HepG2 (cell line): Measurements from ENCODE around the gene EXOC6B. TPM values are rescaled to one million over a fixed set of nuclear protein-coding genes. Genes with fewer than 3 reads are reported as not detected.

Source experiments
- ATAC-seq: fragments of 200-7000 bp; cut with Tn5 transposase; 3 replicates; pipeline ENCODE4 v1.9.1; 2020; ENCODE audit warnings: mild to moderate bottlenecking, moderate library complexity
- BruUV-seq: library from RNA; stranded (reverse); fragments of 400-500 nt; replicated peaks from 2 replicates; lab custom pipeline; 2021; lab: Mats Ljungman, UMichigan
- CTCF ChIA-PET: fragments of 300-600 bp; formaldehyde crosslinking; extraction: SDS; loops from one replicate; lab custom pipeline; 2021; ENCODE audit warnings: low total read pairs, inconsistent platforms, low intra/inter-chr PET ratio; lab: Yijun Ruan, JAX
- POLR2A ChIA-PET: fragments of 350-600 bp; sonication (Branson Sonifier 250); formaldehyde crosslinking; loops from one replicate; lab custom pipeline; 2020; ENCODE audit warnings: antibody characterized with exemption, inconsistent platforms; lab: Yijun Ruan, JAX
- DNase-seq: peaks from one replicate; pipeline ENCODE4 v3.0.0-alpha.2; 2015; ENCODE audit warnings: low spot score
- FAIRE-seq: peaks from 3 replicates; lab custom pipeline; 2011; peaks lifted over from hg19 to GRCh38; lab: Jason Lieb, UNC
- H2AFZ ChIP-seq: one replicate; pipeline ENCODE4 v1.6.1; 2011; ENCODE audit warnings: low read length, inconsistent platforms
- H3K27ac ChIP-seq: fragments of 300-600 bp; 3 replicates; pipeline ENCODE4 v1.8.0; 2011; ENCODE audit warnings: mixed run types, mild to moderate bottlenecking, mixed read lengths, low read length, inconsistent platforms; ENCODE audit not compliant: insufficient read depth; ENCODE audit errors: extremely low read length
- H3K27me3 ChIP-seq, 2 experiments: fragments of 200-600 bp in 1 of 2; 2 replicates in 1 of 2; 3 replicates in 1 of 2; pipeline versions ENCODE4 v1.6.0 to v1.8.0; 2011; ENCODE audit warnings: low read length in 2 of 2, mild to moderate bottlenecking in 2 of 2, moderate library complexity in 2 of 2, inconsistent platforms in 1 of 2; ENCODE audit not compliant: insufficient read depth in 2 of 2, control insufficient read depth in 1 of 2
- H3K36me3 ChIP-seq, 2 experiments: fragments of 200-600 bp in 1 of 2; replicated peaks in 1 of 2; 2 replicates in 1 of 2; 3 replicates in 1 of 2; pipeline versions ENCODE4 v1.5.1 to v1.8.0; 2011; ENCODE audit warnings: low read length in 2 of 2, inconsistent platforms in 1 of 2; ENCODE audit not compliant: insufficient read depth in 2 of 2, control insufficient read depth in 1 of 2
- H3K4me1 ChIP-seq: 2 replicates; pipeline ENCODE4 v1.5.1; 2012; ENCODE audit warnings: low read length, inconsistent platforms; ENCODE audit not compliant: insufficient read depth
- H3K4me2 ChIP-seq: 2 replicates; pipeline ENCODE4 v1.6.0; 2011; ENCODE audit warnings: low read depth, low read length, inconsistent platforms
- H3K4me3 ChIP-seq, 3 experiments: fragments of 200-600 bp in 1 of 3; sonication (generic), shearing (Covaris generic) in 1 of 3; replicated peaks in 1 of 3; 2 replicates each; pipeline ENCODE4 v1.5.1; 2011 to 2016; ENCODE audit warnings: low read length in 3 of 3, inconsistent platforms in 2 of 3, low read depth in 2 of 3, mild to moderate bottlenecking in 2 of 3, control low read depth in 1 of 3, mixed read lengths in 1 of 3; ENCODE audit not compliant: insufficient read depth in 1 of 3
- H3K79me2 ChIP-seq: one replicate; pipeline ENCODE4 v1.6.1; 2011; ENCODE audit warnings: low read length, inconsistent platforms; ENCODE audit not compliant: insufficient read depth
- H3K9ac ChIP-seq: 2 replicates; pipeline ENCODE4 v1.6.0; 2011; ENCODE audit warnings: mild to moderate bottlenecking, low read depth, low read length, inconsistent platforms; ENCODE audit not compliant: insufficient read depth
- H3K9me3 ChIP-seq: 2 replicates; pipeline ENCODE4 v1.5.1; 2012; ENCODE audit warnings: mild to moderate bottlenecking, low read length
- H4K20me1 ChIP-seq: 2 replicates; pipeline ENCODE4 v1.6.0; 2011; ENCODE audit warnings: inconsistent platforms, mild to moderate bottlenecking, low read length, moderate library complexity; ENCODE audit not compliant: insufficient read depth
- GATAD2A ChIP-seq: IDR thresholded peaks from 2 replicates; pipeline ENCODE4 v1.6.1; 2016
- ISL2 ChIP-seq: sonication (generic); formaldehyde crosslinking; IDR thresholded peaks from 2 replicates; pipeline ENCODE4 v1.5.0; 2020; ENCODE audit warnings: missing genetic modification reagents
- RBM39 ChIP-seq: fragments of 200-400 bp; formaldehyde crosslinking; IDR thresholded peaks from one replicate; pipeline ENCODE4 v1.6.1; 2018; ENCODE audit warnings: antibody characterized with exemption, mild to moderate bottlenecking, low read depth, low read length; ENCODE audit not compliant: poor library complexity, severe bottlenecking
- TMF1 ChIP-seq: sonication (generic); formaldehyde crosslinking; IDR thresholded peaks from 2 replicates; pipeline ENCODE4 v1.8.1; 2022; ENCODE audit warnings: low read depth, missing genetic modification reagents
- ZNF12 ChIP-seq: sonication (generic); formaldehyde crosslinking; IDR thresholded peaks from 2 replicates; pipeline ENCODE4 v1.5.0; 2020; ENCODE audit warnings: missing genetic modification reagents
- ZNF138 ChIP-seq: sonication (generic); formaldehyde crosslinking; IDR thresholded peaks from 2 replicates; pipeline ENCODE4 v1.5.0; 2020; ENCODE audit warnings: mild to moderate bottlenecking, low read depth, missing genetic modification reagents
- ZNF451 ChIP-seq: sonication (generic); formaldehyde crosslinking; IDR thresholded peaks from 2 replicates; pipeline ENCODE4 v1.5.0; 2020; ENCODE audit warnings: mild to moderate bottlenecking, missing genetic modification reagents
- ZNF766 ChIP-seq: sonication (generic); formaldehyde crosslinking; IDR thresholded peaks from 2 replicates; pipeline ENCODE4 v1.5.0; 2020; ENCODE audit warnings: missing genetic modification reagents, borderline replicate concordance
- WGBS: methylation state at CpG from one replicate; pipeline ENCODE4 v1.1.6; 2017; ENCODE audit warnings: low lambda C conversion rate; 5-methylcytosine and 5-hydroxymethylcytosine counted together
- in situ Hi-C: cut with HindIII; loops from 2 replicates; pipeline ENCODE4 v1.10.0; 2017; ENCODE audit warnings: low pct_unique_long_range_greater_than_20kb; ENCODE audit not compliant: extremely low pct_ligation_motif_present
- intact Hi-C: fragments of 100-400 bp; cut with micrococcal nuclease; formaldehyde crosslinking; loops from one replicate; pipeline ENCODE4 v1.10.0; 2022; ENCODE audit not compliant: unreplicated experiment
- polyA plus RNA-seq, 8 experiments: library from polyadenylated mRNA; depleted of rRNA in 3 of 8; stranded (reverse) in 7 of 8; unstranded in 1 of 8; fragments of >200 nt; fragmentation: Illumina TruSeq in 4 of 8; extraction: Trizol in 4 of 8; gene quantifications; 2 replicates each; pipeline versions ENCODE4 v1.2.1 to v1.2.3, GENCODE V29; 2011 to 2016; ENCODE audit warnings: low read depth in 4 of 8, missing spikeins in 1 of 8, mixed read lengths in 1 of 8; ENCODE audit not compliant: insufficient read depth in 1 of 8
- total RNA-seq, 5 experiments: library from RNA; depleted of rRNA; stranded (reverse); fragments of >200 nt; fragmentation: Illumina TruSeq; extraction: Trizol; gene quantifications; 2 replicates each; pipeline ENCODE4 v1.2.3, GENCODE V29; 2016; ENCODE audit warnings: low read depth in 1 of 5
- TF ChIP-seq, protein P1 (sequence below): sonication (generic); formaldehyde crosslinking; IDR thresholded peaks from 2 replicates; pipeline ENCODE4 v1.9.0; 2021; ENCODE audit warnings: missing genetic modification reagents, borderline replicate concordance
- TF ChIP-seq, protein P2 (sequence below), 2 experiments: IDR thresholded peaks; 2 replicates each; pipeline ENCODE4 v1.6.1; 2011 to 2012; ENCODE audit warnings: low read length in 2 of 2, borderline replicate concordance in 1 of 2, low read depth in 1 of 2, mild to moderate bottlenecking in 1 of 2, moderate library complexity in 1 of 2
- TF ChIP-seq, protein P3 (sequence below): sonication (generic); formaldehyde crosslinking; IDR thresholded peaks from 2 replicates; pipeline ENCODE4 v1.4.0; 2020; ENCODE audit warnings: mild to moderate bottlenecking, low read depth, missing genetic modification reagents

The EXOC6B gene
- total and polyA plus RNA-seq, 2 of the 13 experiments (the other 11 are each of a cell fraction or from before 2014, with no cell fraction given): 9.1 to 15.9 TPM

DNA sequence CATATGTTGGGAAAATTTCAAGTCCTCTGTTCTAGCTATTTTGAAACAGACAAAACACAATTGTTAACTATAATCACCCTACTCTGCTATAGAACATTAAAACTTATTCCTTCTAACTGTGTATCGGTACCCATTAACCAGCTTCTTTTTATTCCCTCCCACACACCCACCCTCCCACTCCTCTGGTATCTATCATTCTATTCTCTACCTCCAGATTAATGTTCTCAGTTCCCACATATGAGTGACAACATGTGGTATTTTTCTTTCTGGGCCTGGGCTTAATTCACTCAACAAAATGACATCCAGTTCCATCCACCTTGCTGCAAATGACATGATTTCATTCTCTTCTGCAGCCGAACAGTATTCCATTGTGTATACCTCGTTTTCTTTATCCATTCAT lies 43.3 kb downstream of the EXOC6B start (continued):
- TF ChIP-seq, protein P1, sequence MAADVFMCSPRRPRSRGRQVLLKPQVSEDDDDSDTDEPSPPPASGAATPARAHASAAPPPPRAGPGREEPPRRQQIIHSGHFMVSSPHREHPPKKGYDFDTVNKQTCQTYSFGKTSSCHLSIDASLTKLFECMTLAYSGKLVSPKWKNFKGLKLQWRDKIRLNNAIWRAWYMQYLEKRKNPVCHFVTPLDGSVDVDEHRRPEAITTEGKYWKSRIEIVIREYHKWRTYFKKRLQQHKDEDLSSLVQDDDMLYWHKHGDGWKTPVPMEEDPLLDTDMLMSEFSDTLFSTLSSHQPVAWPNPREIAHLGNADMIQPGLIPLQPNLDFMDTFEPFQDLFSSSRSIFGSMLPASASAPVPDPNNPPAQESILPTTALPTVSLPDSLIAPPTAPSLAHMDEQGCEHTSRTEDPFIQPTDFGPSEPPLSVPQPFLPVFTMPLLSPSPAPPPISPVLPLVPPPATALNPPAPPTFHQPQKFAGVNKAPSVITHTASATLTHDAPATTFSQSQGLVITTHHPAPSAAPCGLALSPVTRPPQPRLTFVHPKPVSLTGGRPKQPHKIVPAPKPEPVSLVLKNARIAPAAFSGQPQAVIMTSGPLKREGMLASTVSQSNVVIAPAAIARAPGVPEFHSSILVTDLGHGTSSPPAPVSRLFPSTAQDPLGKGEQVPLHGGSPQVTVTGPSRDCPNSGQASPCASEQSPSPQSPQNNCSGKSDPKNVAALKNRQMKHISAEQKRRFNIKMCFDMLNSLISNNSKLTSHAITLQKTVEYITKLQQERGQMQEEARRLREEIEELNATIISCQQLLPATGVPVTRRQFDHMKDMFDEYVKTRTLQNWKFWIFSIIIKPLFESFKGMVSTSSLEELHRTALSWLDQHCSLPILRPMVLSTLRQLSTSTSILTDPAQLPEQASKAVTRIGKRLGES (CRISPR knock-in tag): no peak

DNA sequence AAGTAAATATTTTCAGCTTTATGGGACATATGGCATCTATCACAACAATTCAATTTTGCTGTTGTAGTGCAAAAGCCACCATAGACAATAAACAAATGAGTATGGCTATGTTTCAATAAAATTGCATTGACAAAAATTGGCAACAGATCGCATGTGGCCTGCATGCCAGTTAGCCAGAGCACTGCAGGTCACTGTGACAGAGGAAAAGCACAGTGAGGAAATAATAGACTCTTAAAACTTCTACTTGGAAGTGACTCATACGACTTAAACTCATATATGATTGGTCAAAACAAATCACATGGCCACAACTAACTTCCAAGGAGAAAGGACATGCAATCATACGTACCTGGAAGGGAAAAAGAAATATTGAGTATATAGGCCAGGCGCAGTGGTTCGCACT lies 44.4 kb downstream of the EXOC6B start:
- no peak overlapping the region for H3K27ac ChIP-seq
- H3K4me3 ChIP-seq: no peak overlapping the region
- TF ChIP-seq ZNF12 (CRISPR knock-in tag): no peak
- TF ChIP-seq, protein P2, sequence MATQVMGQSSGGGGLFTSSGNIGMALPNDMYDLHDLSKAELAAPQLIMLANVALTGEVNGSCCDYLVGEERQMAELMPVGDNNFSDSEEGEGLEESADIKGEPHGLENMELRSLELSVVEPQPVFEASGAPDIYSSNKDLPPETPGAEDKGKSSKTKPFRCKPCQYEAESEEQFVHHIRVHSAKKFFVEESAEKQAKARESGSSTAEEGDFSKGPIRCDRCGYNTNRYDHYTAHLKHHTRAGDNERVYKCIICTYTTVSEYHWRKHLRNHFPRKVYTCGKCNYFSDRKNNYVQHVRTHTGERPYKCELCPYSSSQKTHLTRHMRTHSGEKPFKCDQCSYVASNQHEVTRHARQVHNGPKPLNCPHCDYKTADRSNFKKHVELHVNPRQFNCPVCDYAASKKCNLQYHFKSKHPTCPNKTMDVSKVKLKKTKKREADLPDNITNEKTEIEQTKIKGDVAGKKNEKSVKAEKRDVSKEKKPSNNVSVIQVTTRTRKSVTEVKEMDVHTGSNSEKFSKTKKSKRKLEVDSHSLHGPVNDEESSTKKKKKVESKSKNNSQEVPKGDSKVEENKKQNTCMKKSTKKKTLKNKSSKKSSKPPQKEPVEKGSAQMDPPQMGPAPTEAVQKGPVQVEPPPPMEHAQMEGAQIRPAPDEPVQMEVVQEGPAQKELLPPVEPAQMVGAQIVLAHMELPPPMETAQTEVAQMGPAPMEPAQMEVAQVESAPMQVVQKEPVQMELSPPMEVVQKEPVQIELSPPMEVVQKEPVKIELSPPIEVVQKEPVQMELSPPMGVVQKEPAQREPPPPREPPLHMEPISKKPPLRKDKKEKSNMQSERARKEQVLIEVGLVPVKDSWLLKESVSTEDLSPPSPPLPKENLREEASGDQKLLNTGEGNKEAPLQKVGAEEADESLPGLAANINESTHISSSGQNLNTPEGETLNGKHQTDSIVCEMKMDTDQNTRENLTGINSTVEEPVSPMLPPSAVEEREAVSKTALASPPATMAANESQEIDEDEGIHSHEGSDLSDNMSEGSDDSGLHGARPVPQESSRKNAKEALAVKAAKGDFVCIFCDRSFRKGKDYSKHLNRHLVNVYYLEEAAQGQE (IDR thresholded peaks at IDR 0.05; ENCODE audit: borderline replicate concordance in 1 of 2, low read depth in 1 of 2, low read length in 2 of 2): no peak
- no peak for TF ChIP-seq GATAD2A (CRISPR knock-in tag)
- TF ChIP-seq ISL2: no peak
- no peak for TF ChIP-seq RBM39
- TF ChIP-seq ZNF138: no peak
- no peak for TF ChIP-seq TMF1 (CRISPR knock-in tag)
- no peak for TF ChIP-seq ZNF766 (CRISPR knock-in tag)
- TF ChIP-seq, protein P1 (CRISPR knock-in tag): no peak
- no peak for TF ChIP-seq ZNF451 (CRISPR knock-in tag)
- TF ChIP-seq, protein P3, sequence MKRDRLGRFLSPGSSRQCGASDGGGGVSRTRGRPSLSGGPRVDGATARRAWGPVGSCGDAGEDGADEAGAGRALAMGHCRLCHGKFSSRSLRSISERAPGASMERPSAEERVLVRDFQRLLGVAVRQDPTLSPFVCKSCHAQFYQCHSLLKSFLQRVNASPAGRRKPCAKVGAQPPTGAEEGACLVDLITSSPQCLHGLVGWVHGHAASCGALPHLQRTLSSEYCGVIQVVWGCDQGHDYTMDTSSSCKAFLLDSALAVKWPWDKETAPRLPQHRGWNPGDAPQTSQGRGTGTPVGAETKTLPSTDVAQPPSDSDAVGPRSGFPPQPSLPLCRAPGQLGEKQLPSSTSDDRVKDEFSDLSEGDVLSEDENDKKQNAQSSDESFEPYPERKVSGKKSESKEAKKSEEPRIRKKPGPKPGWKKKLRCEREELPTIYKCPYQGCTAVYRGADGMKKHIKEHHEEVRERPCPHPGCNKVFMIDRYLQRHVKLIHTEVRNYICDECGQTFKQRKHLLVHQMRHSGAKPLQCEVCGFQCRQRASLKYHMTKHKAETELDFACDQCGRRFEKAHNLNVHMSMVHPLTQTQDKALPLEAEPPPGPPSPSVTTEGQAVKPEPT (CRISPR knock-in tag): no peak

More for the DNA sequence above, 44.4 kb downstream of the EXOC6B start:
- H3K79me2 ChIP-seq: no peaks in the 10 kb centered on the region
- H3K4me1 ChIP-seq: peaks cover 25% of the 10 kb centered on the region
- H3K27me3 ChIP-seq: no peaks in the 10 kb centered on the region
- ATAC-seq (no peak), FAIRE-seq (no peak), DNase-seq (no peak)
- no peaks in the 10 kb centered on the region for H4K20me1 ChIP-seq
- intact Hi-C loops (no loop called here), in situ Hi-C loops (no loop called here)
- BruUV-seq: no TSS peak
- H3K9me3 ChIP-seq: no peaks in the 10 kb centered on the region
- H3K36me3 ChIP-seq: no peaks in the 10 kb centered on the region; a peak in 1 of 5 replicates
- ChIA-PET CTCF (no interaction called here), POLR2A (no interaction called here)
- H3K4me2 ChIP-seq: no peak overlapping the region
- WGBS: 98% methylated on average over 5 of the region's 5 CpGs
- no peak overlapping the region for H2AFZ ChIP-seq
- no peak overlapping the region for H3K9ac ChIP-seq
